Measurements from ENCODE around the gene MAMDC2. TPM values are rescaled to one million over a fixed set of nuclear protein-coding genes. Genes with fewer than 3 reads are reported as not detected.

MAMDC2 gene
- total RNA-seq, 1 donor from 2014 or later = not detected

DNA sequence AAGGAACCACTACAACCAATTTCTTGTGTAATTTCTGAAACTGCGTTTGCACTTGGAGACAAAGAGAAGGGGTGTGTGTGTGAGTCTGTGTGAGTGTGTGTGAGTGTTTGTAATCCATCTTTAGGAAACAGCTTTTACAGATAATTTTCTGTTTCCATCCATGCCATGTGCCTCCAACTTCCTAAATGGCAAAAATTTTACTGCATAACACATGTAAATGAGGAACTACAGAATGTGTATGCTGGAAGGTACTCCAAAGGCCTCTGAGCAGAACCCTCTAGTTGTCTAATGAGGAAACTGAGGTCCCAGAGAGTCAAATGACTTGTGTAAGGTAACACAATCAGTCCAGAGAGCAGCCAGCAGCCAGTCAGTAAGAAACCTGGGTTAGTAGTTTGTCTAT, 20.8 kb downstream of the MAMDC2 start:
- intact Hi-C loops (cut with micrococcal nuclease) = no loop called here
- Mint-ChIP-seq H3K36me3 (ENCODE audit: low read depth) (no peaks in the 10 kb centered on the region), H3K27ac (no peak overlapping the region), H3K9me3 (no peaks in the 10 kb centered on the region), H3K4me1 (no peaks in the 10 kb centered on the region), H3K27me3 (peaks cover 2% of the 10 kb centered on the region), H3K4me3 (no peak overlapping the region)
- DNase-seq = no peak

DNA sequence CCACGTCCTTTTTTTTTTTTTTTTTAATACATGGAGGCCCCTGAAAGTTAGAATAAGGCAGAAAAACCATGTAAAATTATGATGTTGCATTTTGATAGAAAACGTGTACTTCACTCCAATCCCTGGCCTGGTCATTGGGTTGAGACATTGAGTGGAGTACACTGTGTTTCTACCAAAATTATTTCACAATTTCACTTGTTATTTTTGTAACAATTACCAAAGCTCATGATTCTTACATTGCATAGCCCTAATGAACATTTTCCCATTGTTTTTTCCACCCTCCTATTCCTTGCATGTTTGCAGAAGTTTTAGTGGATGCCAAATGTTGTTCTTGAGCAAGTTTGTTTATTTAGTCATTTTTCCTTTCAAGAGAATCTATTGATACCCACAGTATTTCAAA, 21.9 kb downstream of the MAMDC2 start:
- H3K4me3 Mint-ChIP-seq = no peak overlapping the region
- no peaks in the 10 kb centered on the region for H3K4me1 Mint-ChIP-seq
- H3K27ac Mint-ChIP-seq = no peak overlapping the region
- intact Hi-C loops (cut with micrococcal nuclease) = no loop called here
- H3K36me3 Mint-ChIP-seq (ENCODE audit: low read depth) = no peaks in the 10 kb centered on the region
- H3K9me3 Mint-ChIP-seq = no peaks in the 10 kb centered on the region
- DNase-seq = no peak
- H3K27me3 Mint-ChIP-seq = peaks cover 2% of the 10 kb centered on the region

DNA sequence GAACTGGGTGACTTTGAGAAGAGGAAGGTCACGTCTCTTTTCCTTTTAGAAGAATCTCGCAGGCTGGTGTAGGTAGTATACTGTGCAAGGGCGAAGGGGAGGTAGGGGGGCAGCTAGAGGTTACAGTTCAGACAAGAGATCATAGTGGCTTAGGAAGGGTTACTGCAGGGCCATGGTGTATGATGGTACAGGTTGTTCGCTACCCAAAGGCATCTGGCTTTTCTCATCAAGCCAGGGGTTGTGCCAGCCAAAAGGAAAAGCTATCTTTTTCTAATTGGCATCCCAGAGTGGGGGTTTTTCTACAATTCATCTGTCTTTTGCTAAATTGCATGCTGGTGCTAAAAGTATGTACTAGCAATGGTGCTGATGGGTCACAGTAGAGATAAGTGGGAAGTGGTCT, 22.8 kb downstream of the MAMDC2 start:
- H3K27ac Mint-ChIP-seq = no peak overlapping the region
- no peak overlapping the region for H3K4me3 Mint-ChIP-seq
- no peaks in the 10 kb centered on the region for H3K4me1 Mint-ChIP-seq
- H3K36me3 Mint-ChIP-seq (ENCODE audit: low read depth) = no peaks in the 10 kb centered on the region
- DNase-seq = no peak
- H3K9me3 Mint-ChIP-seq = no peaks in the 10 kb centered on the region
- intact Hi-C loops (cut with micrococcal nuclease) = no loop called here
- H3K27me3 Mint-ChIP-seq = peaks cover 2% of the 10 kb centered on the region

DNA sequence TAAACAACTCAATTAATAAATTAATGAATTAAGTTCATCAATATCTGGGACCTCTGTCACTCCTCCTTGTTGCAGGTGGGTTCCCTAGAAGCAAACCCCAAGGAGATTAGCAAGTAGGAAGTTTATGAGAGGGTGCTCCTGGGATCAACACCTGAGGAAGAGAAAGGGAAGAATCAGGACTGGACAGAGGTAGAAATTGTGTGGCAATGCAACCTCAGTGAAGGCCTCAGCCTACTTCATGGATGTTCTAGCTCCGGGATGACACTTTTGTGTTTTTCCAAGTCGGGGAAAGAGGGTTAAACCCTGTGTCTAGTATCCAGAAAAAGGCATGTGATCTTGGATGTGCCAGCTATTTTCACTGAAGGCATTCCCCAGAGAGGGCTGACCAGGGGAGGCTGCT, 23.2 kb downstream of the MAMDC2 start:
- Mint-ChIP-seq H3K4me1 (no peaks in the 10 kb centered on the region), H3K27me3 (peaks cover 2% of the 10 kb centered on the region), H3K4me3 (no peak overlapping the region), H3K36me3 (ENCODE audit: low read depth) (no peaks in the 10 kb centered on the region), H3K9me3 (no peaks in the 10 kb centered on the region), H3K27ac (no peak overlapping the region)
- intact Hi-C loops (cut with micrococcal nuclease) = no loop called here
- DNase-seq = no peak

DNA sequence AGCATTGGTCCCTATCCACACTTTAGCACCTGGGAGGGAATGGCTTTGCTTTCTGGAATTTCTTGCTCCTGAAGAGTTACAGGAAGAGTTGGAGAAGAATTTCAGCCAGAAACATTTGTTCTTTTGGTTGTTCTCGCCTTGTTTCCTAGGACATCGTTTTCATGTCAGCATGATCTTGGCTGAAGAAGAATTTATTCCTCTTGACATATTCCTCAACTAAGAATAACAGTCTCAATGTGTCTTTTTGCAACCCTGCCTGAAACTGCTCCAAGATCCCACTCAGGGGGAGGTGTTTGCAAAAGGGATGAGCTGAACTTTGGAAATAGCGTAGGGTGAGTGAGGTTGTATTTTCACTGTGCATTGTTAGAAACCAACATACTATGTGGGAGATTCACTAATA, 26.1 kb downstream of the MAMDC2 start:
- H3K9me3 Mint-ChIP-seq = no peaks in the 10 kb centered on the region
- H3K27ac Mint-ChIP-seq = no peak overlapping the region
- H3K4me3 Mint-ChIP-seq = no peak overlapping the region
- DNase-seq = no peak
- no peaks in the 10 kb centered on the region for H3K4me1 Mint-ChIP-seq
- peaks cover 2% of the 10 kb centered on the region for H3K27me3 Mint-ChIP-seq
- intact Hi-C loops (cut with micrococcal nuclease) = no loop called here
- no peaks in the 10 kb centered on the region for H3K36me3 Mint-ChIP-seq (ENCODE audit: low read depth)

DNA sequence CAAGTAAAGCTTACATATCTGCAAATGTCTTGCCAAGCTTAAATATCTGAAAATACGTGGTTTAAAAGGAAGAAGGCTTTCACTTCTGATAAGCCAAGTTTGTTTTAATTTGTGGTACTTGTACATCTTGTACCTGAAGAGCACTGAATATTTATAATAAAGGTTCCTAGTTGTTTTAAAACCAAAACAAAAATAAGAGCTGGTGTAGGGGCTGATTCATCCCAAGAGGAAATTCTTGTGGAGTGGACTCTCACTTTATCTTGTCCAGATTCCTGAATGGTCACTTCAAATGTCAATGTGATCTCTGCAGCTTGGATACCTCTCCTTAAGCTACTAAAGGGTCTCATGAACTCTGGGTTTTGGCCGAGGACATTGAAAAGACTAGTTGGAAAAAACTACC, 29.5 kb downstream of the MAMDC2 start:
- Mint-ChIP-seq H3K4me3 (no peak overlapping the region), H3K9me3 (no peaks in the 10 kb centered on the region), H3K27ac (no peak overlapping the region), H3K27me3 (peaks cover 4% of the 10 kb centered on the region), H3K4me1 (no peaks in the 10 kb centered on the region), H3K36me3 (ENCODE audit: low read depth) (no peaks in the 10 kb centered on the region)
- no peak for DNase-seq
- intact Hi-C loops (cut with micrococcal nuclease) = no loop called here

DNA sequence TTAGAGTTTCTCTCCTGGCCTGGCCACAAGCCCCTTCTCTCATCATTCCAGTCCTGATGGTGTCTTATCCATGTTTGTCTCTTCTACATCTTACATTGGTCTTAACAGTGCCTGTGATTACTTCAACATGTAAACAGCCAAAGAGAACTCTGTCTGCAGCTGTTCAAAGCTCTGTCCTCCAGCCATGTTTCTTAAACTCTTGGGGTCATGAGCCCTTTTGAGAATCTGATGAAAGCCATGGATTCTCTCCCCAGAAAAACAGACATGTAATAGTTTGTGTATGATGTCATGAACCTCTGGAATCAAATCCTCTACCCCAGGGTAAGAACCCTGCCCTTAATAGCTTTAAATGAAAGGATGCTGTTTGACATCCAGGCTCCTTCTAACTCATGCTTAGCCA, 30.1 kb downstream of the MAMDC2 start:
- Mint-ChIP-seq H3K9me3 (no peaks in the 10 kb centered on the region), H3K27ac (no peak overlapping the region), H3K27me3 (peaks cover 4% of the 10 kb centered on the region), H3K4me3 (no peak overlapping the region), H3K36me3 (ENCODE audit: low read depth) (no peaks in the 10 kb centered on the region), H3K4me1 (no peaks in the 10 kb centered on the region)
- intact Hi-C loops (cut with micrococcal nuclease) = no loop called here
- no peak for DNase-seq

DNA sequence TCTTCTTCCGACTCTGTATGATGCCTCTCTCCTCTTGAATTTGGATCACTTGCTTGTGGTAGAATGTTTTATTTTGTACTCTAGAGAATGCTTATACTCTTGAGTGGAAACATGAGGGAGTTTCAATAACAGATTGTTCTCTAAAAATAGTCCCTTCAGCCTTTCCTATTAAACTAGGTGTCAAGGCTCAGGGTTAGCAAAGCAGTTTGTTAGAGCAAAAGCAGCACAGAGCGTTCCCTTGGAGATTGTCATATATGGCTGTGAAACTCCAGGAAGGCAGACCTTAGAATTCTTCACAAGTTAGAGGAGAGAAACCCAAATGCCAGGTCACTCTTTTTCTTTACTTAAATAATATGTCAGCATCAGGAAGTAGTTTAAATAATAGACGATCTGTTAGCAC, 33.0 kb downstream of the MAMDC2 start:
- Mint-ChIP-seq H3K4me1 (no peaks in the 10 kb centered on the region), H3K27me3 (peaks cover 6% of the 10 kb centered on the region), H3K27ac (no peak overlapping the region), H3K4me3 (no peak overlapping the region), H3K9me3 (no peaks in the 10 kb centered on the region), H3K36me3 (ENCODE audit: low read depth) (no peaks in the 10 kb centered on the region)
- DNase-seq = no peak
- intact Hi-C loops (cut with micrococcal nuclease) = no loop called here

DNA sequence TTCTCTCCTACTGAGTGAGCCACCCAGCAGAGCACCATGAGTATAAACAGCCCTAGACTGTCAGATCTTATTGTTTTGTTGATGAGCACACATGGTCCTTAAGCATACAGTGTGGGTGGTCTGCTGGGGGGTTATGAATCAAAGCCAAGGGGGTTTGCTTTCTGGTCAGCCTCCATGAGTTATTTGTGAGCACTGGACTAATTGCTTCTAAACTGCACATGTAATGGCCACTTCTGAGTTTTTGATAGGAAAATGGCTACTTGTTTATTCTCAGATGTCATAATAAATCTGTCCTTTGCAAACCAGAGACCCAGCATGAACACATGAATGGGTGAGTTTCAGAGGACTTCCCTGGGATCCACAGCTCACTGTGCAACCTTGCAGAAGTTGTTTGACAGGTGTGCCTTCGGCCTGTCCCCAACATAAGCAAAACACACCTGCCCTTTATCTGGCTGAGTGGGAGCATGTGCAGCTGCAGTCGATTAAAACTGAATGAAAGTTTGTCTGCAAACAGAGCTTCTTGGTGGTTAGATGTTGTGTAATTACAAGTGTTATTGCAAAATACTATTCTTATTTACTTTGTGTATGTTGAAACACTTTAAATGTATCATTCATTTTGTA, 35.9 kb downstream of the MAMDC2 start:
- H3K36me3 Mint-ChIP-seq (ENCODE audit: low read depth) = no peaks in the 10 kb centered on the region
- H3K4me1 Mint-ChIP-seq = no peaks in the 10 kb centered on the region
- no peak overlapping the region for H3K27ac Mint-ChIP-seq
- no peak overlapping the region for H3K4me3 Mint-ChIP-seq
- no peaks in the 10 kb centered on the region for H3K9me3 Mint-ChIP-seq
- no peak for DNase-seq
- intact Hi-C loops (cut with micrococcal nuclease) = no loop called here
- peaks cover 6% of the 10 kb centered on the region for H3K27me3 Mint-ChIP-seq

DNA sequence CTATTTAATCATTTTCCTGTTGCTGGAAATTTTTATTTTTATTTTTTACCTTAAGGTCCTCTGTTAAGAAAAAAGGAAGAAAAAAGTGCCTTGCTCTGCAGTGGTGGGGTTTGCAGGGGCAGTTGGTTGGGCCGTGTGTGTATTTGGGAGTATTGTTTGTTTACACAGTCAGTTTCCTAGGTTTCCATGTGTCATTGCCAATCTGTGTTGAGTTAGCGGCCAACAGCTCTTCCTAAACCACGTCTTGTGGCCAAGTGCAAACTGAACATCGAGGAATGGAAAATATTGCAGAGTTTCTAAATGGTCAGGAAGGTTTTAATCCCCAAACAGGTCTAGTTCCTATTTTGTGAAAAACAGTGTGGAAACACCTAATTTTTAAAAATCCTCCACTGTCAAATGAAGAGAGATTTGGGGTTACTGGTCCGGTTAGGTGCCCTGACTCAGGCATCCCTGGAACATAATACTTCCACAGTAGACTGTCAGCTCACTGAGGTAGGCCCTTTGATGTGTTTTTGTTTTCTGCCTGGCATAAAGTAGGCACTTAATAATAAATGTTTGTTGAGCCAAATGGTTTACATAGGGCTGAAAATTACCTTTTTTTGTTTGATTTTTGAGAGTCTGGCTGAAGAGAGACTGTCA, 37.0 kb downstream of the MAMDC2 start:
- Mint-ChIP-seq H3K9me3 (no peaks in the 10 kb centered on the region), H3K4me3 (no peak overlapping the region), H3K27me3 (peaks cover 4% of the 10 kb centered on the region), H3K4me1 (no peaks in the 10 kb centered on the region), H3K27ac (no peak overlapping the region), H3K36me3 (ENCODE audit: low read depth) (no peaks in the 10 kb centered on the region)
- DNase-seq = no peak
- intact Hi-C loops (cut with micrococcal nuclease) = no loop called here

DNA sequence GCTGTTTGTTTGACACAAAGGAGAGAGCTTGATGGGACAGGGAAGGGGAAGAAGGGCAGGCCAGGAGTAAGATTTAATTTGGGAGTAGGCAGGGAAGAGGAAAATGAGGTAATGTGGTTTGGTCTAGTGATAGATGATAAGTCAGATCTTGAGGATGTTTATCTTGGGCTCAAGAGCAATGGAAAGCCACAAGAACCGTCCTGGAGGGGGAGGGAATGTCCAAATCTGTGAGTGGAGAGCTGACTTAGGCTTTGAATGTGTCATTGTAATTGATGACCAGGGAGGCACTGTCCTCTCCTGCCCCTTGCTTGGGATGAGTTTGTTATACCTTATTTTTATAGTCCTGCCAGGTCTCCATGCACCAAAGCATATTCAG, 37.5 kb downstream of the MAMDC2 start:
- H3K9me3 Mint-ChIP-seq = no peaks in the 10 kb centered on the region
- no peaks in the 10 kb centered on the region for H3K36me3 Mint-ChIP-seq (ENCODE audit: low read depth)
- no peak overlapping the region for H3K27ac Mint-ChIP-seq
- peaks cover 4% of the 10 kb centered on the region for H3K27me3 Mint-ChIP-seq
- intact Hi-C loops (cut with micrococcal nuclease) = no loop called here
- H3K4me1 Mint-ChIP-seq = no peaks in the 10 kb centered on the region
- no peak overlapping the region for H3K4me3 Mint-ChIP-seq
- no peak for DNase-seq

DNA sequence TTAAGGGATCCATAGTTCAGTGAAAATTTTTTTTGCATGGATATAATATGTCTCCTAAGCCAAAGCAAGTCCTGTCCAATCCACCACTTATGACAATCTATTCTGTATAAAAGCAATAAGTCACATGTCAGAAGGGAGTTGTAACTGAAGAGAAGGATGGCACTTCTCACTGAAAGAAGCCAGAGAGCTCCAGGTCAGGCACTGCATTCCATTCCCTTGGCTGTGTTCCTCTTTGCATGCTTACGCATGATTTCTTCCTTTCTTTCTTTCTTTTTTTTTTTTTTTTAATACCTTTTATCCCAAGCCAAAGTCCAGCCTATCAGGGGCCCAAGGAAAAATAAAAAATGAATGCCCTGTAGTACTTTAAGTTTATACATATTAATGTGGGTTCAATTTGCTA, 39.8 kb downstream of the MAMDC2 start:
- H3K9me3 Mint-ChIP-seq = no peaks in the 10 kb centered on the region
- DNase-seq = no peak
- no peaks in the 10 kb centered on the region for H3K4me1 Mint-ChIP-seq
- H3K36me3 Mint-ChIP-seq (ENCODE audit: low read depth) = no peaks in the 10 kb centered on the region
- H3K27me3 Mint-ChIP-seq = peaks cover 5% of the 10 kb centered on the region
- H3K4me3 Mint-ChIP-seq = no peak overlapping the region
- intact Hi-C loops (cut with micrococcal nuclease) = no loop called here
- no peak overlapping the region for H3K27ac Mint-ChIP-seq

DNA sequence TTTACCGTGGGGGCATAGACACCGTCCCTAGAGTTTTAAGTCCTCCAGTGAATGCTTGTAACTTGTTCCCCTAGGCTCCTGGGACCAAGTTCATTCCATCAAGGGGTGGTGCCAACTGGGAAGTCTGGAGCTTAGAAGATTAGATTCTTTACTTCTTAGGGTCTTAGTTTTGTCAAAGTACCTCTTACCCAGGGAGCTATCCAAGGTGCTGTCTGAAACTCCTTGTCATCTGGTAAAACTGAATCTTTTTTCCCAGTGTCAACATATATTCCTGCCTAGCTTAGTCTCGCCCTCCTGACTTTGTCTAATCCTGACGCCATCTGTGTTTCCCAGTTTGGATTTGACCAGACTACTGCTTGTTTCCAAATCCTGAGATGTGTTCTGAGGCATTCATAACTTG, 41.6 kb downstream of the MAMDC2 start:
- Mint-ChIP-seq H3K27ac (no peak overlapping the region), H3K4me3 (no peak overlapping the region), H3K9me3 (no peaks in the 10 kb centered on the region), H3K36me3 (ENCODE audit: low read depth) (no peaks in the 10 kb centered on the region), H3K4me1 (no peaks in the 10 kb centered on the region), H3K27me3 (peaks cover 3% of the 10 kb centered on the region)
- intact Hi-C loops (cut with micrococcal nuclease) = no loop called here
- DNase-seq = no peak

DNA sequence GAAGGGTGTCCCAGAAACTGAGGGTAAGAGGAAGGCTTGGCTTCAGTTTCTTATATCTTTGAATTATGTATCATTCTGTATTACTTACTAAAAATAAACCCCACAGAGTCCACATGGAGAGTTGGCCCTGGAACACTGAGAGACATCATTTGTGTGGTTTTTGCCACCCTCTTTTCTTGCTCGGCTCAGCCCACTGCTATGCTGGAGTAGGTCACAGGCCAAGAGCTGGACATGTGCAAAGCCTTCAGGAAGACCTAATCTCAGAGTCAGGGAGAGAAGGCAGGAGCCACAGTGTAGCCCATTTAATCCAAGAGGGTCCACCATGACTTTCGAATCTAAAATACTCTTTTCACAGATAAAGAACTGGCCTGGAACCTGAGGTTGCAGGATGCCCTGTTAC, 47.5 kb downstream of the MAMDC2 start:
- no peaks in the 10 kb centered on the region for H3K36me3 Mint-ChIP-seq (ENCODE audit: low read depth)
- DNase-seq = no peak
- no peak overlapping the region for H3K27ac Mint-ChIP-seq
- no peaks in the 10 kb centered on the region for H3K9me3 Mint-ChIP-seq
- intact Hi-C loops (cut with micrococcal nuclease) = no loop called here
- H3K4me1 Mint-ChIP-seq = no peaks in the 10 kb centered on the region
- H3K4me3 Mint-ChIP-seq = no peak overlapping the region
- H3K27me3 Mint-ChIP-seq = peaks cover 6% of the 10 kb centered on the region

DNA sequence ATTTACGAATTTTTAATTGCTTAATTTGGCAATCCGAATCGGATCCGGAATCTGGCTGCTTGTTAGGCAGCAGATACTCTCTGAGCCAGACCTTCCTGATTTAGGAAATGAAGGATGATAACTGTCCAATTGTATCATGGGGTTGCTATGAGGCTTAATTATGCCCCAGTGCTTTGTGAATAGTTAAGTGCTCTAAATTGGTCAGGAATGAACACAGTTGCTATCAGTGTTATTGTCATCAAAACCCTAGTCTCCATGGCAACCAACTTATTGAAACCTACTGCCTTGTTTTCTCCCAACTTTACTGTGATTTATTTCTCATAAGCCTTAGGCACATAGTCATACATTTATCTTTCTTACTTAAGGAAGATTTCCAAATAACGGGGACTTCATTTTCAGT, 47.9 kb downstream of the MAMDC2 start:
- no peaks in the 10 kb centered on the region for H3K36me3 Mint-ChIP-seq (ENCODE audit: low read depth)
- H3K4me1 Mint-ChIP-seq = no peaks in the 10 kb centered on the region
- H3K27ac Mint-ChIP-seq = no peak overlapping the region
- H3K9me3 Mint-ChIP-seq = no peaks in the 10 kb centered on the region
- no peak for DNase-seq
- H3K4me3 Mint-ChIP-seq = no peak overlapping the region
- peaks cover 6% of the 10 kb centered on the region for H3K27me3 Mint-ChIP-seq
- intact Hi-C loops (cut with micrococcal nuclease) = no loop called here
